Measurements from ENCODE around the gene CCDC24.

CCDC24 gene

DNA sequence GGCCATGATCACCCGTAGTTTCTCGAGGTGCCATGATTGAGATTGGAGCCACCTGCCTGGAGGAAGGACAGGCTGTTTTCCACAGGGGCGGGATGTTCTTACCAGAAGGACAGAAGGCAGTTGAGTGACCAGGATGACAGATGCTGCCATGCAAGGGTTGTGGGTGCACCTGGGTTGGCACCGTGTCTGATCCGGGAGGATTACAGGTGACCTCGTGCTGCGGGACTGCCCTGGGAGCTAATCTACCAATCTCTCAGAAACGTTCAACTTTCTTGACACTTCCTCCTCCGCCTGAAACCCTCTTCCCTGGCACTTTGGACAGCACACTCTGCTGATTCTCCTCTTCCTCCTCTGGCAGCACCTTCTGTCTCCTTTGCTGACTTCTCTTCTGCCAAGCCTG is 53.7 kb downstream of the CCDC24 start:
- DNase-seq, result no peak
